Putamen (tissue), 1 donor: ENCODE results near the gene ADCY5.

Source experiments
- DNase-seq: peaks from one replicate; pipeline ENCODE4 v3.0.0-alpha.2; 2016; ENCODE audit warnings: low spot score

ADCY5 gene

DNA sequence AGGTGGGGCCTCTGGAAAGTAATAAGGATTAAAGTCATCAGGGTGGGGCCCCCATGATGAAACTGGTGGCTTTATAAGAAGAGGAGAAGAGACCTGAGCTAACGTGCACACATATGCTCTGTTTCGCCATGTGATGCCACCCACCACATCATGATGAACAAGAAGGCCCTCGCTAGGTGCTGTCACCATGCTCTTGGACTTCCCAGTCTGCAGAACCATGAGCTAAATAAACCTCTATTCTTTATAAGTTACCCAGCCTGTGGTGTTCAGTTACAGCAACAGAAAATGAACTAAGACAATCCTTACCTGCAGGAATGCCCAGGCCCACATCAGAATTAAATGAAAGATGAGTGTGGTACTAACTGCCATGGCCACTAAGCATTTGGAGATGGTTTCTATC is 79.8 kb downstream of the ADCY5 start:
- no peak for DNase-seq

DNA sequence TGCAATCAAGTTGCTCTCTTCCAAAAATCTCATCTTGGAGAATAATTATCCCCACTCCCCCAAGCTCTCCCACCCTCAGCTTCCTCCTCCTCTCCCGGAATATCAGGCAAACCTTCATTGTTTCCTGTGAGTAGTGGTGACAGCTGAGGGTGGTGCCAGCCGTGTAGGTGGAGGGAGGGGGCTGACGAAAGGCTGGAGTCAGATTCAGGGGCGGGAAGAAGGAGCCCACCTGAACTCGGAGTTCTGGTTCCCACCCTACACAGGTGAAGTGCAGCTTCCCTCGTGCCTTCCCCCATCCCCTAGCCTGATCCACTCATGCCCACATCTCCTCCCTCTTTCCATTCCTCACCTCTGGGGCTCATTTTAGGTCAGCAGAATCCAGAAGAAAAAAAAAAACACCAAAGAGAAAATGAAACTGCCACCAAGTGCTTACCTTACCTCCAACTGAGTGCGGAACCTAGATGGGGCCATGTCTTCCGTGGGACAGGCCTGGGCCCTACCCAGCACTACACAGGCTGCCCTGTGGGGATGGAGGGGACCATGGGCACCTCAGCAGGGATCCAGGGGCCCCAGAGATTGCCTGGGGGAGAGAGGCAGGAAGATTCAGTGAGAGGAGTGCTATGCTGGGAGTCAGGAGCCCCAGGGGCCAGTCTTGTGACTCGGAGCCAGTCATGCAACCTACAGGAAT is 81.3 kb downstream of the ADCY5 start:
- peak; percentile 85 for DNase-seq

DNA sequence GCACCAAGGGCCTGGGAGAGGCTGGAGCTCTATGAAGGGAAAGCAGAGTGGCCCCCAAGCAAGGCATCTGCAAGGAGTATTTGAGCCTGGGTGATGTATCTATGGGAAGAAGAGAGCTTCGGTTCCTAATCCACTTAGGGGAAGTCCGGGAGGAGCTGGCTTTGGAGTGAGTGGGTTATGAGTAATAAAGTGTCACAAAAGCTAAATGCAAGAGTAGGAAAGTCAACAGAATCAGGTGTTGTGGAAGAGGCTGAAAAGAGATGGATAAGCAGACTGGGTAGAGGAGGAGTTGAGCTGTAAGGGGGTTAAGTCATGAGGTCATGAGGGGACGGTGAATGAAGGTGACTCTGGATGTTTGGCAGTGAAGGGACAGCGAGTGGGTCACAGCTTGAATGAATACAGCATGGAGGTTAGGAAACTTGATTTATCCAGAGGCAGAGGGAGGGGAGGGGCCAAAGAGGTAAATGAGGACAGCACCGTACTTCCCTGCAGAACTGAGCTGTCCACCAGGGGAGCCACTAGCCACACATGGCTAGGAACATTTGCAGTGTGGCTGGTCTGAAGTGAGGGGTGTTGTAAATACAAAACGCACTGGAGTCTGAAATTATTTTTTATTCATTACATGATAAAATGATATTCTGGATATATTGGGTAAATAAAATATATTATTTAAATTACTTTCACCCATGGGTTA is 83.3 kb downstream of the ADCY5 start:
- no peak for DNase-seq

DNA sequence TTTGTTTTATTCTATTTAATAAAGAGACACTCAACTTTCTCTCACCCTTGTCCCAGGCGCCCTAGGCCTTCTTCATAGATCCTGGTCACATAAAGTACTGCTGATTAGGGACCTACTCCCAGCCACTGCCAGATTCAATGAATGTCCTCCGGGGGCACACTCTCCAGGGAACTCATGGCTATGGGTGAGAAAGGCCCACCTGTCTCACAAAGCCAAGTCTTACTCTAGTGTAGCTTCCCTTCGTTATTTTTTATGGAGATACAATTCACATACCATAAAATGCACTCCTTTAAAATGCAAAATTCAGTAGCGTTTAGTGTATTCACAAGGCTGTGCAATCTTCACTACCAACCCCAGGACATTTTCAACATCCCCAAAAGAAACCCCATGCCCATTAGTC is 87.8 kb downstream of the ADCY5 start:
- no peak for DNase-seq

DNA sequence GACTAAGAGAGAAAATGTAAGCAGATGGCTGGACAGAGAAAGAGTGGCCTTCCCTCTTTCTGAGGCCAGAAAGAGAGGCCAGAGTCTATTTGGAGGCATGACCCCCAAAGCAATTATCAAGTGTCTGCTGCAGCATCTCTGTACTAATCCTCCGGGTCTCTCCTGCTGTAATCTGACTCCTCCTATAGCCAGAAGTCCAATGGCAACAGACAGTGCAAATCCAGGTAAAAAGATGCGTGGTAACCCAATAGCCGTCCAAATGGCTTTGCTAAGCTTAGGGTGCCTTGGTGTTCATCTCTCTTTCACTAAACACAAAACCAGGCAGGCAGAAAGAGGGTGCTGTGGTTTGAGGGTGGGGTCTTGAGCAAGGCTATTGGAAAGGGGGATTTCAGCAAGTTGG is 91.6 kb downstream of the ADCY5 start:
- no peak for DNase-seq

DNA sequence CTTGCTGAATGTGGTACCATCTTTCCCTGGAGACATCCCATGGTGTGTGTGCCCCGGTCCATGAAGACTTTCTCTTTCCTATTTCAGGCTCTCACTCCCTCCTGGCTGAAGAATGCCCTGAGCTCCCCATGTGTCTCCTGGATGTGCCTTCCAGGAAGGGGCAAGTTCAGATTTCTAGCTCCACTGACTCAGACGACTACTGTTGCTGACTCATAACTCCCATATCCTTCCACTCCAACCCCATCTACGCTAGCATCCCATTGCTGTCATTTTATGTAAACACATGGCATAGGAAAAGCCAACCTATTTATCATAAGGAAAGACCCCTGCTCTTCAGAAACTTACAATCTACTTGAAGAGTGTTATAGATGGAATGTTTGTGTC is 95.0 kb downstream of the ADCY5 start:
- no peak for DNase-seq

DNA sequence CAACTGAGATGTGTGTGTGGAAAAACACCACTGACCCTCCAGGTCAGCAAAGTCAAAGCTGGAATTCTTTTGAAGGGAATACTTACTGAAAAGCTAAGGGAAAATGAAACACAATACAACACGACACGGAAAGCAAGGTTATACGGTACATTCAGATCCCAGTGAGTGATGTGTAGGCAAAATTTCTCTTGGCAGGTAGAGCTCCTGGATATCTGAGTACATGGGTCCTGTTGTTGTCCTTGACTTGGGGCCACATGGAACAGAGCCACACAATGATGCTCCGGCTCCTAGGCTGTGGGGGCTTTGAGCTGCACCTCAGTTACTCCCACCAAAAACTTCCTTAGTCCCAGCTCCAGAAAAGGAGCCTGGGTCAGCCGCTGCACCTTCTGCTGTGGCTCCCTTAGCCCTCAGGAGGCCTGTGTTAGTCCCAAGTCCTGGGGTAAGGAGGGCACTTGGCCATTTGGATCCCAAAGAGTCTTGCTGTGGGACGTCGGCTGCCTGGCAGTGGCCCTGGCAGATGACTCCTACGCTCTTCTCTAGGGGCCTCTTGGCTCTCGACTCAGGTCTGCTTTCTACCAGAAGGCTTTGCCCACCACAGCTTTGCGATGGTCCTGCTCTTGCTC is 95.6 kb downstream of the ADCY5 start:
- no peak for DNase-seq

DNA sequence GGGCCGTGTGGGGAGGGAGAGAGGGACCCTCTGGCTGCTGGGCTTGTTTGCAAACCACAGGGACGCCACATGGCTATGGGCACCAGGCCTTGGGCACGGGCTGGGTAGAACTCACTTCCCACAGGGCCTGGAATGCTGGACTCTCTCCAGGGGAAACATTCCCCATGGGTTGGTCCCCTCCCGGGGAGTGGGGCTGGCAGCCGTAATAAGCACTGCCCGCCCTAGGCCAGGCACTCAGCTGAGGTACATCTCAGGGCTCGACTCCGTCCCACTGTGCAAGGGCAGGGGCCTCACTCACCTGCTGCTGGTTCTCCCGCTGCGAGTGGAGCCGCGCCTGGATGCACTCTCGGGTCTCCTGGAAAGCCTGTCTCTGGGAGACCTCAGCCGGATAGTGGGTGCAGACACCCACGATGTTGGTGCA is 96.7 kb downstream of the ADCY5 start:
- DNase-seq: no peak

DNA sequence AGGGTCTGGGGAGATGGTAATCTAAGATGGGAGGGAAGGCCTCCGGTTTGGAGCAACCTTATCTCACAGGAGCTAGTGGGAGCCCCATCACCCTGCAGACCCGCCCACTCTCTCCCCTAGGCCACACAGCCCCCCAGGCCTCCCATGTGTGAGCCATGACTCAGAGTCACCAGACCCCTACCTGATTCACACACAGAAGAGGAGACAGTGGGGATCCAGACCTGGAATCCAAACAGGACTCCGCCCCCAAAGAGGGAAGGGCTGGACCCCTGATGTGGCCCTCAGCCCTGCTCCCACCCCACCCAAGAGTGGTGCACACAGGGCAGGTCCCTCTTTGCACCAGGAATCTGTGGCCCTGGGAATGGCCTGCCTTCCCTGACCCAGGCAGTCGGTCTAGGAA is 97.4 kb downstream of the ADCY5 start:
- DNase-seq: no peak

DNA sequence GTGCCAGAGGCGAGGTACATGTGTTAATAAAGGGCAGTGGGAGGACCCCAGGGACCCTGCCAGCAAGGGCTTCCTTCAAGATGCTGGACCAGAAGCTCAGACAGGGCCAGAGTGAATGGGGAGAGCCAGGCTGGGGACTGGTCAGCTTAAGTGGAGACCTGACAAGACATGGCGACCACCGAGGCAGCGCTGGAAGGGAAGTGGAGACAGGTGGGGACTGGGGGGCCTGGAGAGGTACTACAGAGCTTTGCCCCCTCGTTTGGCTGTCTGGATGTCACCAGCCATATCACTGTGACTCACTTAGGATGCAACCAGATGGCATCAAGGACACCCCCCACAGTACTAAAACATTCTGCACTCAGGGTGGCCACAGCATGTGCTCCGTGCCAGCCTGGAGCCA is 97.9 kb downstream of the ADCY5 start:
- no peak for DNase-seq

DNA sequence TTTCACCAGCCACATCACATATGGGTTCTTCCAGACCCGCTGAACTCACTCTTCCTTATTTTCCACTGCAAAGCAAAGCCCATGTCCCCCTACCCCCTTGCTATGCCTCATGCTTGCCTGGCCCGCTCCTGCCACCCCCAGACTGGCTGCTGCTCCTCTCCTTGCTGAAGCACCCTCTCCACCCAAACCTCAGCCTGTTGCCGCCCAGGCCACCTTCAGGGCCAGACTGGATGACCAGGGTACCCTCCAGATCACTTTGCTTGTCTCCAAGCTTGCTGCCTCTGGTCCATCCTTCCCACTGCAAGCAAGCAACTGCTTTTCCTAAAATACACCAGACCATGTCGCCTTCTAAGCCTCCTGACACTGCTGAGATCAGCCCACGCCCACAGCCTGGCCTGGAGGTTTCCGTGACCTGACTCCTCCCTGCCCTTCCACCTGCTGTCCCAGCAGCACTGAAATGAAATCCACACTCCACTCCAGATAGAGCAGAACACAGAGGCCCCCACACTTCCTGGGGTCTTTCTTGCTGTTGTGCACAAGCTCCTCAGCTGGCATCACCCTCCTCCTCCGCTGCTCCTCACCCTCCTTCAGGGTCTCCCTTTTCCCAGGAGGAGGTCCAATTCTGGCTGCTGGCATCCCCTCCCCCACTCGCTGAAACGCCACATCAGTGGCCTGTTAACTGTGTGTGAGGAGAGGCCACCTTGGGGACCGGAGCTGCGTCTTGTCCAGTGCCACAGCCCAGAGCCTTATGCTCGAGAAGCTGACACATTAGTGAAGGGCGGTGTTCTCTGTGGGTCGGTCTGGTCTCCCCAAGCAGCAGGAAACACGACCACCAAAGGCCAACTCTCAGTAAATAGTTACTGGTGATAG is 99.1 kb downstream of the ADCY5 start:
- DNase-seq: no peak

DNA sequence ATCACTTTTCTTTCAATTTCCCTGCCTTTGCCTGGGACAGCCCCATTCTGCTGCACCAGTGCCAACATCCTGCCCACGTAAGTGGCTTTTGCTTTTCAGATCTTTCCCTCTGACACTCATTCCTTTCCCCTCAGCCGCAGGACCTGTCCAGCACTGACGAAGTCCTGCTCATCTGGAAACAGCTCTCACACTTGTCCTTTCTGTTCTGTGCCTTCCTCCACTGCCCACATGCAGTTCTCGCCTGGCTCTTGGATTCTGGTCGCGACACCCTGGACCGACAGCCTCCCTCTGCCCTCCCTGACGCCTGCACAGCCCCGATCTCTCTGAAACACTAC is 99.7 kb downstream of the ADCY5 start:
- DNase-seq: no peak

DNA sequence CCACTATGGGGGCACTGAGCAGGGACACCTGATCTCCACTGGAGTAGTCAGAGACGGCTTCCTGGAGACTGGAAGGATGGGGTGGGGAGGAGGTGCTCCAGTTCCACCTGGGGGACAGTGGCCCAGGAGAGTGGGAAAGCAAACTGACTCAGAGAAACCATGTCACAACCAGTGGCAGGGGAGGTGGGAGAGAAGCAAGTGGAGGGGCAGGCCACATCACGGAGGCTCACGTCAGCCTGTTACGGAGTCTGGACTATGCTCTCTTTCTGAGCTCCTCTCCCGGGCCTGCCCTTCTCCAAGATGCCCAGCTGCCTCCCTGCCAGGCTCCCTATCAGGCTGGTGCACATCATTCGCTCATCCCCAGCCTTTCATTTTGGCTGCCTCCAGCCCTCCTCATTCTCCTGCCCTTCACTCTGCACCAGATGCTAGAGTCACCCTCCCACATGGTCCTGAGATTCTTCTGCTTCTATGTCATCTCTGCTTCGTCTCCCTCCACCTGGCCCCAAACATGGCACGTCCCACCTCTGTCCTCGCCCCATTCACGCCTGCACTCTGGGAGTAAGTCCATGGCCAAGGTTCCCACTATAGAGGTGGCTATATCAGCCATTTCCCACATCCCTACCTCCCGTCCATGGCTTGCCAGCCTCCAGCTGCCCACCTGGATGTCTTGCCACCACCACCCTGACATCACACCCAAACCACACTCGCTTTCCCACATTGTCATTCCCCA is 100.3 kb downstream of the ADCY5 start:
- DNase-seq: no peak

DNA sequence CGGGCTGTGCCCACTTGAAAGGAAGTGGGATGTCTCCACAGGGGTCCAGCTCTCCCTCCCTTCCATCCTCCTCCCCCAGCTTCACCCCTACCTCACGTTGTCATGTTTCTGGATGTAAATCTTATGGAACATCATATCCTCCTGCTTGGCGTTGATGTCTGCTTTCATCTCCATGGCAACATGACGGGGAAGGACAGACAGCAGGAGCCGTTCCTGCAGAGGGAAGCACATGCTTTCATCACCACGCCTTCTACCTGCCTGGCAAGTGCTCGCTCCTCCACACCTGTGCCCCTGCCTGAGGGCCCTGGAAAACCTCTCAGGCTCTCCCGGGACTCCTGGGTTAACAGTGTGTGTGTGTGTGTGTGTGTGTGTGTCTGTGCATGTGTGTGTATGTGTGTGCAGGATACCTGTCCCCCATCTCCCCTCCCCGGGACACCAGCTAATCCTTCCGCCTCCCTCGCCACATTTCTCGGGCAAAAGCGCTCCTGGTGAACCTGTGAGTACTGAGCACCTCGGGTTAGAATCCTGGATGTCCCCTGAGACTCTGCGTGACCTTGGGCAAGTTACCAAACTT is 101.1 kb downstream of the ADCY5 start:
- no peak for DNase-seq

DNA sequence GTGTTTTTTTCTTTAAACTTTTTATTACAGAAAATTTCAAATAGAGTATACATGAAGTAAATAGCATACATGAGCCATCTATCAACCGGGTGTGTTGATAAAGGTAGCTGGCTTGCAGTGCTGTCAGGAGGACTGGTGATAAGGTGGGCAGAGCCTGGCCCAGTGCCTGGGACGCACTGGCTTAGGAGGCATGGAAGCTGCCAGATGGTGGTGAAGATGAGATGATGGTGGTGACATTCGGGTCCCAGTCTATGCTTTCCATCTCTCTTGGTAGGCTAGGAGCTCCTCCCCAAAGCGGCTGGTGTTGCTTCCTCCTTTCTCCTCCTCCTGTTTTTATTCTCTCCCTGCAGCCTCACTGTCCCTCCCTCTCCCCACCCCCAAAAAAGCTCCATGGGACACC is 101.7 kb downstream of the ADCY5 start:
- DNase-seq: no peak

DNA sequence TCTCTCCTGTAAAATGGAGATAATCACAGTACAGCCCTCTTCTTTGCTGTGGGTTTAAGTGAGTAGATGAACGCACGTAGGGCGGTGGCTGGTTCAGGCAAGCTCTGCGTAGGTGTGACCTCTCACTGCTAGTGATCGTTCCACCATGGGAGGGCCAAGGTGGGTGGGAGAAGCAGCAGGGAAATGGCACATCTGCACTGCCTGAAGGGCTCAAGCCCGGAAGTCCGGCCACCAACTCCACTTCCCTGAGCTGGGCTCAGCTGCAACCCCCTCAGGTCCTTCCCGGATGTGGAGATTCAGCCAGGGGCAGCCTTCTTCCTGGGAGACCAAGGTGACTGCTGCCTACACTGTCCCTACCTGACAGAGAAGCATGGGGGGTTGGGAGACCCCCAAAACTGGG is 102.9 kb downstream of the ADCY5 start:
- no peak for DNase-seq

DNA sequence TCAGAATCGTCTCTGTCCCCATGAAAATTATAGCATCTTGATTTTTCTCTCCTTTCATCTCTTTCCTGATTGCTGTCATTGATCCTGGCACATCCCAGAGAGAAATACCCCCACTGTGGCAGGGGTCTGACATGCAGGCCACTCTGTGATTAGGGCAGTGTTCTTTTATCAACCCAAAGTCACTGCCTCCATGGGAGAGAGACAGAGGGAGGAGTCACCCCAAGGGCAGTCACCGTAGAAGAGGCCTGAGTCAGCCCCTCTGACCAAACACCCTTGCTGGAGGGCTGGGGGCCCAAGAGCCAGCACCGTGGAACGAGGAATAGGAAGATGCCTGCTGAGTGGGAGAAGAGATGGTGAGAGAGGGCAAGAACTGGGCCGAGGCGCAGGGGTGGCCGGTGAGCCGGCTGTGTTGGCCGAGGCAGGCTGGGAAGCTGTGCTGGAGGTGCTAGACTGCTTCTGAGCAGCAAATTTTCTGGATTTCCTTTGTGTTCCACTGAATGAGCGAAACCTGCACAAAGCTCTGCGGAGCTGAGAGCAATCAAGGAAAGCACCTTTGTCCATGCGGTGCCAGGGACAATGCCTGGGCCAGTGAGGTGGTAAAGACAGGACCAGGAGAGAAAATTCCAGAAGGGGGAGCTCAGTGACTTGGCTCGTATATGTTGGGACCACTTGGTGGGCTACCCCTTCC is 103.8 kb downstream of the ADCY5 start:
- DNase-seq: no peak

DNA sequence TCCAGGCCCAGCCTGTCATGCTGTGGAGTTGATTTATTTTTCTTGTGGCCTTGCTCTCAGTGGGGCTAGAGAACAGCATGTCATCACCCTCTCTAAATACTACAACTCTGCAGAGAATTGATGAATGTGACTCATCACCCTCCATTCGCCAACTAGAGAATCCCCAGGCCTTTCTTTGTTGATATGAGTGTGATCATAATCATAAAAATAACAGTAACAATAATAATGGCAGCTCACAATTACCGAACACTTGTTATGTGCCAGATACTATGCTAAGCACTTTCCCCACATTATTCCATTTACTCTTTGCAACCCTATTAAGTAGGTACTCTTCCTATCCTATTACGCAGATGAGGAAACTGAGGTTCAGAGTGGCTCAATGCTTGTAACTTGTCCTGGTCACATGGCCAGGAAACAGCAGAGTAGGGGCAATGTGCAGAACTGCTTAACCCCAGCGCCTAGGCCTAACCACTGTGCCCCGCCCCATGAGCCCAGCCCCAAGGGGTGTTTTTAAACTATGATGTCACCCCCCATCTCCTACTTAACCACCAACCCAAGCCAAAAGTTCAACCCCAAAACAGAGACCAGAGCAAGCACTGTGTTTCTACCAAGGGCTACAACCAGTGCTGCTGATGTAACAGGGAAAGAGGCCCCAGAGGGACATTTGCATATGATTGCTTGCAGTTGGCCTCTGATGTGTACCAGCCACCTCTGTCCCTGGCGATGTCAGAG is 104.5 kb downstream of the ADCY5 start:
- DNase-seq: no peak

DNA sequence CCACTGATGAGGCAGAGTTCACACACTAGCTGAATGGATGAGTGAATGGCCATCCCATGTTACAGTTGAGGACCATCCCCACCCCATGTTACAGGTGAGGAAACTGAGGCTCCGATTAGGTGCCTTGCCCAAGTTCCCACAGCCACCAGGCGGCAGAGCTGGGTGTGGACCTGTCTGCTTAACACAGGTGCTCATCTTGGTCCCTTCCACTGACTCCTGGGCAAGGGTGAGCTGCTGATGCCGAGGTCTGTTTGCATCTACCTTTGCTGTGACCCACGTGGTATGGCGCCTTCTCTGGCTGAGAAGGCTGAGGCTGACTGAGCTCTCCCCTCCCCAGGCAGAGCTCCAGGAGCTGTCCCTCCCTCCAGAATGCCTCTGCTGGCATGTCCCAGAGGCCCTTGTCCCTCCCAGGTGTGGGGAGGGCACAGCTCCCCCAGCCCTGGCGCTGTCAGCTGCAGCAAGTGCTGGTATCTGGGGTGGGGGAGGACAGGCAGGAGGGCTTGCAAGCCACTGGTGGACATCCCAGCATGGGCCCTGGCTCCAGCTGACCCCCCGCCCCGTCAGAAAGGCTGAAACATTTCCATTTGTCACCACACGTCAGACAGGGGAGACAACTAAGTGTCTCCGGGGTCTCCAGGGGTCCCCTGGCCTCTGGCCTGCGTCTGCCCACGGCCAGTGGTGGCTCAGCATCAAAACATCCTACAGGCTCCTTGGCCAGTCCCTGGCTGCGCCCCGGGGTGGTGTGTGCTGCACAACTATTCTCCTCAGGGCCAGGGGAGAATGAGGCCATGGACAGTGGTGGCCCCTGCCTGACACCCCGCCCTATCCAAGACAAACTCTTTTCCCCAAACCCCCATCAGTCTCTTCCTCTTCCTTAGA is 105.4 kb downstream of the ADCY5 start:
- DNase-seq: no peak
